HepG2 (cell line): ENCODE data around the gene SLIT3. TPM values are rescaled to one million over a fixed set of nuclear protein-coding genes. Genes with fewer than 3 reads are reported as not detected.

Experiments used
- ATAC-seq: fragments of 200-7000 bp; cut with Tn5 transposase; 3 replicates; pipeline ENCODE4 v1.9.1; 2020; ENCODE audit warnings: mild to moderate bottlenecking, moderate library complexity
- BruUV-seq: library from RNA; stranded (reverse); fragments of 400-500 nt; replicated peaks from 2 replicates; lab custom pipeline; 2021; lab: Mats Ljungman, UMichigan
- CTCF ChIA-PET: fragments of 300-600 bp; formaldehyde crosslinking; extraction: SDS; loops from one replicate; lab custom pipeline; 2021; ENCODE audit warnings: low total read pairs, inconsistent platforms, low intra/inter-chr PET ratio; lab: Yijun Ruan, JAX
- POLR2A ChIA-PET: fragments of 350-600 bp; sonication (Branson Sonifier 250); formaldehyde crosslinking; loops from one replicate; lab custom pipeline; 2020; ENCODE audit warnings: antibody characterized with exemption, inconsistent platforms; lab: Yijun Ruan, JAX
- DNase-seq: peaks from one replicate; pipeline ENCODE4 v3.0.0-alpha.2; 2015; ENCODE audit warnings: low spot score
- FAIRE-seq: peaks from 3 replicates; lab custom pipeline; 2011; peaks lifted over from hg19 to GRCh38; lab: Jason Lieb, UNC
- H2AFZ ChIP-seq: one replicate; pipeline ENCODE4 v1.6.1; 2011; ENCODE audit warnings: low read length, inconsistent platforms
- H3K27ac ChIP-seq: fragments of 300-600 bp; 3 replicates; pipeline ENCODE4 v1.8.0; 2011; ENCODE audit warnings: mixed run types, mild to moderate bottlenecking, mixed read lengths, low read length, inconsistent platforms; ENCODE audit not compliant: insufficient read depth; ENCODE audit errors: extremely low read length
- H3K27me3 ChIP-seq, 2 experiments: fragments of 200-600 bp in 1 of 2; 2 replicates in 1 of 2; 3 replicates in 1 of 2; pipeline versions ENCODE4 v1.6.0 to v1.8.0; 2011; ENCODE audit warnings: low read length in 2 of 2, mild to moderate bottlenecking in 2 of 2, moderate library complexity in 2 of 2, inconsistent platforms in 1 of 2; ENCODE audit not compliant: insufficient read depth in 2 of 2, control insufficient read depth in 1 of 2
- H3K36me3 ChIP-seq, 2 experiments: fragments of 200-600 bp in 1 of 2; replicated peaks in 1 of 2; 2 replicates in 1 of 2; 3 replicates in 1 of 2; pipeline versions ENCODE4 v1.5.1 to v1.8.0; 2011; ENCODE audit warnings: low read length in 2 of 2, inconsistent platforms in 1 of 2; ENCODE audit not compliant: insufficient read depth in 2 of 2, control insufficient read depth in 1 of 2
- H3K4me1 ChIP-seq: 2 replicates; pipeline ENCODE4 v1.5.1; 2012; ENCODE audit warnings: low read length, inconsistent platforms; ENCODE audit not compliant: insufficient read depth
- H3K4me2 ChIP-seq: 2 replicates; pipeline ENCODE4 v1.6.0; 2011; ENCODE audit warnings: low read depth, low read length, inconsistent platforms
- H3K4me3 ChIP-seq, 3 experiments: fragments of 200-600 bp in 1 of 3; sonication (generic), shearing (Covaris generic) in 1 of 3; replicated peaks in 1 of 3; 2 replicates each; pipeline ENCODE4 v1.5.1; 2011 to 2016; ENCODE audit warnings: low read length in 3 of 3, inconsistent platforms in 2 of 3, low read depth in 2 of 3, mild to moderate bottlenecking in 2 of 3, control low read depth in 1 of 3, mixed read lengths in 1 of 3; ENCODE audit not compliant: insufficient read depth in 1 of 3
- H3K79me2 ChIP-seq: one replicate; pipeline ENCODE4 v1.6.1; 2011; ENCODE audit warnings: low read length, inconsistent platforms; ENCODE audit not compliant: insufficient read depth
- H3K9ac ChIP-seq: 2 replicates; pipeline ENCODE4 v1.6.0; 2011; ENCODE audit warnings: mild to moderate bottlenecking, low read depth, low read length, inconsistent platforms; ENCODE audit not compliant: insufficient read depth
- H3K9me3 ChIP-seq: 2 replicates; pipeline ENCODE4 v1.5.1; 2012; ENCODE audit warnings: mild to moderate bottlenecking, low read length
- H4K20me1 ChIP-seq: 2 replicates; pipeline ENCODE4 v1.6.0; 2011; ENCODE audit warnings: inconsistent platforms, mild to moderate bottlenecking, low read length, moderate library complexity; ENCODE audit not compliant: insufficient read depth
- DMAP1 ChIP-seq: IDR thresholded peaks from 2 replicates; pipeline ENCODE4 v1.6.1; 2016
- HOXA9 ChIP-seq: sonication (generic); formaldehyde crosslinking; IDR thresholded peaks from 2 replicates; pipeline ENCODE4 v1.8.1; 2022; ENCODE audit warnings: missing genetic modification reagents, mild to moderate bottlenecking, moderate library complexity, borderline replicate concordance
- MYNN ChIP-seq: sonication (generic); formaldehyde crosslinking; IDR thresholded peaks from 2 replicates; pipeline ENCODE4 v1.4.0; 2020; ENCODE audit warnings: mild to moderate bottlenecking, low read depth, missing genetic modification reagents
- PHF20 ChIP-seq: sonication (generic); formaldehyde crosslinking; IDR thresholded peaks from 2 replicates; pipeline ENCODE4 v1.5.0; 2020; ENCODE audit warnings: mild to moderate bottlenecking, missing genetic modification reagents
- RCOR2 ChIP-seq: IDR thresholded peaks from 2 replicates; pipeline ENCODE4 v1.6.1; 2016; ENCODE audit warnings: missing biosample characterization, missing genetic modification reagents
- REPIN1 ChIP-seq: sonication (generic); formaldehyde crosslinking; IDR thresholded peaks from 2 replicates; pipeline ENCODE4 v1.8.0; 2022; ENCODE audit warnings: missing genetic modification reagents, low read depth, mild to moderate bottlenecking, borderline replicate concordance
- TCF7L2 ChIP-seq: IDR thresholded peaks from 2 replicates; pipeline ENCODE4 v1.6.1; 2011; ENCODE audit warnings: mild to moderate bottlenecking, low read depth, low read length, moderate library complexity
- WIZ ChIP-seq: sonication (generic); formaldehyde crosslinking; IDR thresholded peaks from 2 replicates; pipeline ENCODE4 v1.5.1; 2020; ENCODE audit warnings: mild to moderate bottlenecking, missing genetic modification reagents
- XRCC5 ChIP-seq: fragments of 200-400 bp; formaldehyde crosslinking; optimal IDR thresholded peaks from 2 replicates; pipeline ENCODE3; 2017; ENCODE audit warnings: mild to moderate bottlenecking, low read length
- ZNF629 ChIP-seq: sonication (generic); formaldehyde crosslinking; conservative IDR thresholded peaks from 2 replicates; pipeline ENCODE4 v1.5.0; 2020; ENCODE audit warnings: missing genetic modification reagents
- ZSCAN25 ChIP-seq: sonication (generic); formaldehyde crosslinking; IDR thresholded peaks from 2 replicates; pipeline ENCODE4 v1.8.0; 2022; ENCODE audit warnings: mild to moderate bottlenecking, missing genetic modification reagents
- WGBS: methylation state at CpG from one replicate; pipeline ENCODE4 v1.1.6; 2017; ENCODE audit warnings: low lambda C conversion rate; 5-methylcytosine and 5-hydroxymethylcytosine counted together
- in situ Hi-C: cut with HindIII; loops from 2 replicates; pipeline ENCODE4 v1.10.0; 2017; ENCODE audit warnings: low pct_unique_long_range_greater_than_20kb; ENCODE audit not compliant: extremely low pct_ligation_motif_present
- intact Hi-C: fragments of 100-400 bp; cut with micrococcal nuclease; formaldehyde crosslinking; loops from one replicate; pipeline ENCODE4 v1.10.0; 2022; ENCODE audit not compliant: unreplicated experiment
- polyA plus RNA-seq, 8 experiments: library from polyadenylated mRNA; depleted of rRNA in 3 of 8; stranded (reverse) in 7 of 8; unstranded in 1 of 8; fragments of >200 nt; fragmentation: Illumina TruSeq in 4 of 8; extraction: Trizol in 4 of 8; gene quantifications; 2 replicates each; pipeline versions ENCODE4 v1.2.1 to v1.2.3, GENCODE V29; 2011 to 2016; ENCODE audit warnings: low read depth in 4 of 8, missing spikeins in 1 of 8, mixed read lengths in 1 of 8; ENCODE audit not compliant: insufficient read depth in 1 of 8
- total RNA-seq, 5 experiments: library from RNA; depleted of rRNA; stranded (reverse); fragments of >200 nt; fragmentation: Illumina TruSeq; extraction: Trizol; gene quantifications; 2 replicates each; pipeline ENCODE4 v1.2.3, GENCODE V29; 2016; ENCODE audit warnings: low read depth in 1 of 5
- TF ChIP-seq, protein P1 (sequence below): sonication (generic); formaldehyde crosslinking; IDR thresholded peaks from 2 replicates; pipeline ENCODE4 v1.8.0; 2022; ENCODE audit warnings: mild to moderate bottlenecking, missing genetic modification reagents
- TF ChIP-seq, protein P2 (sequence below): IDR thresholded peaks from 2 replicates; pipeline ENCODE4 v1.6.1; 2012; ENCODE audit warnings: low read depth, low read length, improper control_type of control experiment
- TF ChIP-seq, protein P3 (sequence below): sonication (generic); formaldehyde crosslinking; IDR thresholded peaks from 2 replicates; pipeline ENCODE4 v1.5.0; 2020; ENCODE audit warnings: missing genetic modification reagents, mild to moderate bottlenecking, borderline replicate concordance
- TF ChIP-seq, protein P4 (sequence below): sonication (generic); formaldehyde crosslinking; IDR thresholded peaks from 2 replicates; pipeline ENCODE4 v1.8.1; 2023; ENCODE audit warnings: missing genetic modification reagents, mild to moderate bottlenecking, borderline replicate concordance

SLIT3 gene
- total and polyA plus RNA-seq, 2 of the 13 experiments (the other 11 are each of a cell fraction or from before 2014, with no cell fraction given), result not detected

DNA sequence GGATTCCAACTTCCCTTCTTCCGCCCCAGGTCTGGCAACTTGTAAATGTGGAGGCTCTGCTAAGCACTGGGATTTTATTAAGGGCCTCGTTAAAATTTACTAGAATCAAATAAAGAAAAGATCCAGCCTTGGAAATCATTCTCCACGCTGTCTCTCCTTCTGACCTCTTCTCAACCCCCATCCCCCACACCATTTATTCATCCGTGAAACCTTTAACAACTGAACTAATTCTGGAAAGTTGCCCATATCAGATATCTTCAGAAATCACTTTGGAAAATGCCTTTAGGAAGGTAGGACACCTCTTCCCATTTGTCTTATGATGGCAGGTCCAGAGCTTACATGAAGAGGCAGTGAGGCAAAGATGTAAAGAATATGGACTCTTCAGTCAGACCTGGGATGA, 288.5 kb downstream of the SLIT3 start:
- no peak overlapping the region for H3K27ac ChIP-seq
- H3K4me1 ChIP-seq, result no peaks in the 10 kb centered on the region
- H3K27me3 ChIP-seq, result peaks cover 2 to 41% of the 10 kb centered on the region in 2 experiments; a peak in 3 of 5 replicates
- no peak overlapping the region for H3K9ac ChIP-seq
- no peaks in the 10 kb centered on the region for H3K36me3 ChIP-seq
- H2AFZ ChIP-seq, result no peak overlapping the region
- no peaks in the 10 kb centered on the region for H4K20me1 ChIP-seq
- ATAC-seq, result no peak
- 28% methylated on average over 3 of the region's 4 CpGs for WGBS
- intact Hi-C loops (no loop called here), in situ Hi-C loops (no loop called here)
- TF ChIP-seq, protein P1, sequence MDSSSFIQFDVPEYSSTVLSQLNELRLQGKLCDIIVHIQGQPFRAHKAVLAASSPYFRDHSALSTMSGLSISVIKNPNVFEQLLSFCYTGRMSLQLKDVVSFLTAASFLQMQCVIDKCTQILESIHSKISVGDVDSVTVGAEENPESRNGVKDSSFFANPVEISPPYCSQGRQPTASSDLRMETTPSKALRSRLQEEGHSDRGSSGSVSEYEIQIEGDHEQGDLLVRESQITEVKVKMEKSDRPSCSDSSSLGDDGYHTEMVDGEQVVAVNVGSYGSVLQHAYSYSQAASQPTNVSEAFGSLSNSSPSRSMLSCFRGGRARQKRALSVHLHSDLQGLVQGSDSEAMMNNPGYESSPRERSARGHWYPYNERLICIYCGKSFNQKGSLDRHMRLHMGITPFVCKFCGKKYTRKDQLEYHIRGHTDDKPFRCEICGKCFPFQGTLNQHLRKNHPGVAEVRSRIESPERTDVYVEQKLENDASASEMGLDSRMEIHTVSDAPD (CRISPR knock-in tag), result no peak
- TF ChIP-seq WIZ (CRISPR knock-in tag) (no peak), RCOR2 (no peak)
- TF ChIP-seq, protein P2, sequence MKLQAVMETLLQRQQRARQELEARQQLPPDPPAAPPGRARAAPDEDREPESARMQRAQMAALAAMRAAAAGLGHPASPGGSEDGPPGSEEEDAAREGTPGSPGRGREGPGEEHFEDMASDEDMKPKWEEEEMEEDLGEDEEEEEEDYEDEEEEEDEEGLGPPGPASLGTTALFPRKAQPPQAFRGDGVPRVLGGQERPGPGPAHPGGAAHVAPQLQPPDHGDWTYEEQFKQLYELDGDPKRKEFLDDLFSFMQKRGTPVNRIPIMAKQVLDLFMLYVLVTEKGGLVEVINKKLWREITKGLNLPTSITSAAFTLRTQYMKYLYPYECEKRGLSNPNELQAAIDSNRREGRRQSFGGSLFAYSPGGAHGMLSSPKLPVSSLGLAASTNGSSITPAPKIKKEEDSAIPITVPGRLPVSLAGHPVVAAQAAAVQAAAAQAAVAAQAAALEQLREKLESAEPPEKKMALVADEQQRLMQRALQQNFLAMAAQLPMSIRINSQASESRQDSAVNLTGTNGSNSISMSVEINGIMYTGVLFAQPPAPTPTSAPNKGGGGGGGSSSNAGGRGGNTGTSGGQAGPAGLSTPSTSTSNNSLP, result no peak
- no TSS peak for BruUV-seq
- no peak for DNase-seq
- no peaks in the 10 kb centered on the region for H3K79me2 ChIP-seq
- ChIA-PET CTCF (no interaction called here), POLR2A (no interaction called here)
- no peak overlapping the region for H3K4me3 ChIP-seq
- H3K9me3 ChIP-seq, result no peaks in the 10 kb centered on the region
- FAIRE-seq, result no peak
- H3K4me2 ChIP-seq, result no peak overlapping the region

DNA sequence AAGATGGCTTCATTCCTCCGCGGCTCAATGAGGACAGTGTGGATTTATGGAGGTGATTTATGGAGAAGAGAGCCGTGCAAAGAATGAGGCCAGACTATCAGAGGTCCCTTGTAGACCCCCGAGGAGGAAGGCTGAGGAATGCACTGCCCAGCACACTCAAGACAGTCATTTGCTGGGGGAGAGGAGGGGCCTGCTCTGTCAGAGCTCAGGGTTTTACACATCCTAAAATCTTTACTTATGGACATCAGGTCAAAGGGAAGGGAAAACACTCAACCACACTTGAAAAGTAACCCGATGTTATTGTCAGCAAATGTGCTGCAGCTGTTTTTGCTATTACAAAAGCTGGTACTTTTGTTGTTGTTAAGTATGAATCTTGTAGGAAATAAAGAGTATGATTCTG, 289.5 kb downstream of the SLIT3 start:
- ChIA-PET CTCF (no interaction called here), POLR2A (no interaction called here)
- no TSS peak for BruUV-seq
- Histone ChIP-seq H4K20me1 (no peaks in the 10 kb centered on the region), H3K9ac (no peak overlapping the region), H3K4me2 (no peak overlapping the region), H3K79me2 (no peaks in the 10 kb centered on the region), H3K4me3 (no peak overlapping the region), H2AFZ (no peak overlapping the region), H3K27me3 (peaks cover 2 to 34% of the 10 kb centered on the region in 2 experiments; a peak in 4 of 5 replicates), H3K4me1 (no peaks in the 10 kb centered on the region), H3K27ac (no peak overlapping the region), H3K9me3 (no peaks in the 10 kb centered on the region), H3K36me3 (no peaks in the 10 kb centered on the region)
- in situ Hi-C loops, result no loop called here
- intact Hi-C loops, result no loop called here
- ATAC-seq (no peak), FAIRE-seq (no peak), DNase-seq (no peak)
- 13% methylated on average over 4 of the region's 5 CpGs for WGBS
- TF ChIP-seq DMAP1 (CRISPR knock-in tag) (no peak), MYNN (CRISPR knock-in tag) (no peak), ZNF629 (CRISPR knock-in tag) (no peak), REPIN1 (CRISPR knock-in tag) (no peak), XRCC5 (no peak), PHF20 (CRISPR knock-in tag) (no peak), TCF7L2 (no peak), HOXA9 (CRISPR knock-in tag) (no peak), ZSCAN25 (CRISPR knock-in tag) (no peak)
- TF ChIP-seq, protein P3, sequence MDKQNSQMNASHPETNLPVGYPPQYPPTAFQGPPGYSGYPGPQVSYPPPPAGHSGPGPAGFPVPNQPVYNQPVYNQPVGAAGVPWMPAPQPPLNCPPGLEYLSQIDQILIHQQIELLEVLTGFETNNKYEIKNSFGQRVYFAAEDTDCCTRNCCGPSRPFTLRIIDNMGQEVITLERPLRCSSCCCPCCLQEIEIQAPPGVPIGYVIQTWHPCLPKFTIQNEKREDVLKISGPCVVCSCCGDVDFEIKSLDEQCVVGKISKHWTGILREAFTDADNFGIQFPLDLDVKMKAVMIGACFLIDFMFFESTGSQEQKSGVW (CRISPR knock-in tag), result no peak
- TF ChIP-seq, protein P4, sequence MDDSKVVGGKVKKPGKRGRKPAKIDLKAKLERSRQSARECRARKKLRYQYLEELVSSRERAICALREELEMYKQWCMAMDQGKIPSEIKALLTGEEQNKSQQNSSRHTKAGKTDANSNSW (CRISPR knock-in tag), result no peak
